Measurements from ENCODE around the gene FGD4.

Gene FGD4

DNA sequence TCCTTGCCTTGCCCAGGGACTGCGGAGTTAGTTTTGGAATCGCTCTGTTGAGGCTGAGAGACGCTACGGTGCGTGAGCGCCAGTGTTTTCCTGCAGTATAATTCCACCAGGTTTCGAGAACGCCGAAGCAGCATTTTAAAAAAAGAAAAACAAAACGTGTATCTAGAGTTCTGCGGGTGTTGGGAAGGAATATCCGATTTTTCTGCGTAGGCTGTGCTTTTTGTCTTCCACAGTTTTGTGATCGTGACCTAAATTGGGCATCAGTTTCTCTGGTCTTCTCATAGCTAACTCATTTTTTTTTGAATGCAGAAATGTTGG lies 280.5 kb downstream of the FGD4 start:
- no peak for DNase-seq (ENCODE audit: low spot score)

DNA sequence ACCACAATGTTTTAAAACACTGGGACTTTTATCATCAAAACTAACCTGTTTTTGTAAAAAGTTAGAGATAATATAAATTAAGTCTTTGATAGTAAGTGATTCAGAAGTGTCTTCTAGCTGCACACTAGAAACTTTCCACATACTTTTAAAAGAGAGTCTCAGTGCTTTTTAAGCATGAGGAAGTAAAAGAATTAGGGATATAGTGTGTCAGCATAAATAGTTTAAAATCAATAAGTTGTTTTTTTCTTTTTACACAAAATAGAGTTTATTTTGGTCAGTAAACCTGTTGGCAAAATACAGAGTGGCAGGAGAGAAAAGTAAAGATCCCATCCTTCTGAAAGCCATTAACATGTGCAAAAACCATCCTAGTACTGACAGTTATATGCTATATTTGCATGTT lies 281.4 kb downstream of the FGD4 start:
- DNase-seq (ENCODE audit: low spot score): no peak

DNA sequence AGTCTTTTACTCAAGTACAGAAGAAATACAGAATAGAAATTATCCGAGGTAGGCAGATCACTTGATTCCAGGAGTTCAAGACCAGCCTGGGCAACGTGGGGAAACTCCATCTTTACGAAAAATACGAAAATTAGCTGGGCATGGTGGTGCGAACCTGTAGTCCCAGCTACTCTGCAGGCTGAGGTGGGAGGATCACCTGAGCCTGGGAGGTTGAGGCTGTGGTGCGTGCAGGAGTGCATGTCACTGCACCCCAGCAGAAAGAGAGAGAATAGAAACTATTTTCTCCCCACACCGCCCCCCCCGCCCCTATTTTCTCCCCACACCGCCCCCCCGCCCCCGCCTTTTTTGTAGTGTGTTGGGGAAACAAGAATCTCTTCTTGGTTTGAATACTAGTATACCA lies 281.9 kb downstream of the FGD4 start:
- DNase-seq (ENCODE audit: low spot score): no peak

DNA sequence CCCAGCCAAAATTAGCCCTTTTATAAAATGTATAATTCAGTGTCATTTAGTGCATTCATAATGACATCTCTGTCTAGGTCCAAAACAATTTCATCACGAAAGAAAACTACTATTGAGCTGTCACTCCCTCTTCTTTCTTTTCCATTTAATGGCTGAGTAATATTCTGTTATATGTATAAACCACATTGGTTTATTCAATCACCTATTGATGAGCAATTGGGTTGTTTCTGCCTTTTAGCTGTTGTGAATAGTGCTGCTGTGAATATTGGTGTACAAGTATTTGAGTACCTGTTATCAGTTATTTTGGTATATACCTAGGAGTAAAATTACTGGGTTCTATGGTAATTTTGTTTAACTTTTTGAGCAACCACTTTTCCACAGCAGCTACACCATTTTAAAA lies 287.0 kb downstream of the FGD4 start:
- no peak for DNase-seq (ENCODE audit: low spot score)

DNA sequence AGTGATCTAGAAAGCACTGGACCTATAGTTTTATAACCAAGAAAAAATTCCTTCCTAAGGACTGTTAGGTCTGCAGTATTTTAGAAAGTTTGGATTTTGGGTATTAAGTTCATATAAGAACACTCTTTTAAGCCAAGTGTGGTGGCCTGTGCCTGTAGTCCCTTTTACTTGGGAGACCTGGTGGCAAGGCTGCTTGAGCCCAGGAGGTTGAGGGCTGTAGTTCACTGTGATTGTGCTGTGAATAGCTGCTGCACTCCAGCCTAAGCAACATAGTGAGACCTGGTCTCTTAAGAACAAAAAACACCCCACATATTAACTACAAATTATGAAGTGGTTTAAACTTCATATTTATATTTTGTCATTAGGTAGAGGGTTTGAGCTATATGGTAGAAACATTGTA lies 289.4 kb downstream of the FGD4 start:
- no peak for DNase-seq (ENCODE audit: low spot score)

DNA sequence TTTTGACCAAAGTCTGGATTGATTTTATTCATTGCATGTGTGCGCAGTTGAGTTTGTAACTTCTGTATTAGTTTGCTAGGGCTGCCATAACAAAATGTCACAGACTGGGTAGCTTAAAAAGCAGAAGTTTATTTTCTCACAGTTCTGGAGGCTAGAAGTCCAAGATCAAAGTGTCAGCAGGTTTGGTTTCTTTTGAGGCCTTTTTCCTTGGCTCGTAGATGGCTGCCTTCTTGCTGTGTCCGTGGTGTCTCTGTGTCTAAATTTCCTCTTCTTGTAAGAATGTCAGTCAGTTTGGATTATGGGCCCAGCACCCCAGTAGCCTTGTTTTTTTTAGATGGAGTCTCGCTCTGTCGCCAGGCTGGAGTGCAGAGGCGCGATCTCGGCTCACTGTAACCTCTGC lies 291.6 kb downstream of the FGD4 start:
- DNase-seq (ENCODE audit: low spot score): no peak

DNA sequence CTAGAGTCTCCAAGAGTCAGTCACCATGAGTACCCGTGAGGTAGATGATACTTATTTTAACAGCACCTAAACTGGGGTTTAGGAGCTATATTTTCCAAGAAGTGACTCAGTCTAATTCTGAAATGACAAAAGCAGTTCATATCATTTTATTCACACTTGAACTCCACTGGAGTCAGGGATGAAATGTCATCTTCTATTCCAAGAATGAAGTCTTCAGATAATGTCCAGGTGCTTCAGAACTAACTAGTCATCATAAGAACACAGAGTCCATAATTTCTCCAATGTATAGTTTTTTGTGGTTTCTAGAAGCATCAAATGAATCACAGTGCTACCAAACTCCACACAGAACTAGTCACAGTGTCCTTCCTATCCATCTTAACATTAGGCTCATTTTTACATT lies 293.0 kb downstream of the FGD4 start:
- DNase-seq (ENCODE audit: low spot score): no peak

DNA sequence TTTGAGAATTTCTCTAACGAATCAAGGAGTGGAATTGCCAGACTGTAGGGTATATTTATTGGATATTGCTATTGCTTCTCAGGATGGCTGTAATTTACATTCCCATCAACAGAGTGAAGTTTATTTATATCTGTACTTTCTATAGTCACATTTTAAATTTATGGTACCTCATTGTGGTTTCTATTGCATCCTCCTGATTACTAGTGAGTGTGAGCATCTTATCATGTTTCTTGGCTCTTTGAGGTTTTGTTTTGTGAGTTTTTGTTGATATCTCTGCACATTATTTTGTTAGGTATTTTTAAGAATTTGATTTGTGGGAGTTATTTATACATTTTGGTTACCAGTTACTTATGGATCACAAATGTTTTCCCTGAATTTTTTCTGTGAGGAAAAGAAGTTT lies 293.7 kb downstream of the FGD4 start:
- no peak for DNase-seq (ENCODE audit: low spot score)
